SU-DHL-6 (cell line): ENCODE results near the gene HMGN4.
A peak's percentile ranks its signal among the peaks of the same experiment; 100 is the strongest.

Source experiments
- H2AFZ ChIP-seq: fragments of 200-600 bp; sonication (generic); 2 replicates; pipeline ENCODE4 v1.6.1; 2014; ENCODE audit warnings: low read depth, mild to moderate bottlenecking, moderate library complexity, mixed read lengths, antibody characterized with exemption, low read length; ENCODE audit not compliant: severe bottlenecking
- H3F3A ChIP-seq: fragments of 200-600 bp; shearing (Covaris generic); 2 replicates; pipeline ENCODE4 v1.6.0; 2016; ENCODE audit warnings: antibody characterized with exemption, mild to moderate bottlenecking; ENCODE audit not compliant: insufficient read depth
- H3K27ac ChIP-seq: fragments of 200-600 bp; sonication (generic); 2 replicates; pipeline ENCODE4 v1.5.1; 2016; ENCODE audit warnings: low read depth, mild to moderate bottlenecking, low read length, moderate library complexity, mixed read lengths
- H3K27me3 ChIP-seq: fragments of 200-600 bp; sonication (generic), shearing (Covaris generic); 2 replicates; pipeline ENCODE4 v1.6.0; 2014; ENCODE audit warnings: mild to moderate bottlenecking, low read length
- H3K36me3 ChIP-seq: fragments of 200-600 bp; sonication (generic); 2 replicates; pipeline ENCODE4 v1.6.1; 2014; ENCODE audit warnings: mild to moderate bottlenecking, low read length, mixed read lengths
- H3K4me2 ChIP-seq: fragments of 300-600, 200-600 bp; shearing (Covaris generic), sonication (generic); 2 replicates; pipeline ENCODE4 v1.6.0; 2014; ENCODE audit warnings: low read length, low read depth, mild to moderate bottlenecking; ENCODE audit not compliant: poor library complexity, severe bottlenecking
- H3K4me3 ChIP-seq: fragments of 200-600 bp; sonication (generic); 2 replicates; pipeline ENCODE4 v1.5.1; 2014; ENCODE audit warnings: antibody characterized with exemption, low read length, mild to moderate bottlenecking, mixed read lengths; ENCODE audit not compliant: insufficient read depth, poor library complexity, severe bottlenecking
- H3K79me2 ChIP-seq: fragments of 200-600 bp; sonication (generic); 2 replicates; pipeline ENCODE4 v1.6.1; 2014; ENCODE audit warnings: mild to moderate bottlenecking, low read length, moderate library complexity; ENCODE audit not compliant: insufficient read depth
- H3K9ac ChIP-seq: fragments of 200-600 bp; sonication (generic); 2 replicates; pipeline ENCODE4 v1.7.0; 2014; ENCODE audit warnings: mild to moderate bottlenecking, low read length
- H3K9me2 ChIP-seq: fragments of 200-600 bp; sonication (generic); replicated peaks from 2 replicates; pipeline ENCODE4 v1.6.1; 2014; ENCODE audit warnings: low read length; ENCODE audit not compliant: insufficient read depth
- H3K9me3 ChIP-seq: fragments of 200-600 bp; sonication (generic); 2 replicates; pipeline ENCODE4 v1.6.1; 2014; ENCODE audit warnings: low read length, mixed read lengths; ENCODE audit not compliant: insufficient read depth
- H4K20me1 ChIP-seq: fragments of 200-600 bp; sonication (generic); 2 replicates; pipeline ENCODE4 v1.6.1; 2014; ENCODE audit warnings: low read depth, mild to moderate bottlenecking, antibody characterized with exemption, low read length, moderate library complexity, mixed read lengths
- EZH2phosphoT487 ChIP-seq: fragments of 200-600 bp; sonication (generic), shearing (Covaris generic); conservative IDR thresholded peaks from 2 replicates; pipeline ENCODE4 v1.6.1; 2018; ENCODE audit warnings: mild to moderate bottlenecking, antibody characterized with exemption, low read length, moderate library complexity, mixed read lengths
- TF ChIP-seq, protein P1 (sequence below): fragments of 200-600 bp; sonication (generic); IDR thresholded peaks from one replicate; pipeline ENCODE4 v1.5.1; 2017; ENCODE audit warnings: antibody characterized with exemption, mild to moderate bottlenecking, low read length, moderate library complexity; ENCODE audit not compliant: insufficient read depth, poor library complexity, severe bottlenecking

Gene HMGN4

DNA sequence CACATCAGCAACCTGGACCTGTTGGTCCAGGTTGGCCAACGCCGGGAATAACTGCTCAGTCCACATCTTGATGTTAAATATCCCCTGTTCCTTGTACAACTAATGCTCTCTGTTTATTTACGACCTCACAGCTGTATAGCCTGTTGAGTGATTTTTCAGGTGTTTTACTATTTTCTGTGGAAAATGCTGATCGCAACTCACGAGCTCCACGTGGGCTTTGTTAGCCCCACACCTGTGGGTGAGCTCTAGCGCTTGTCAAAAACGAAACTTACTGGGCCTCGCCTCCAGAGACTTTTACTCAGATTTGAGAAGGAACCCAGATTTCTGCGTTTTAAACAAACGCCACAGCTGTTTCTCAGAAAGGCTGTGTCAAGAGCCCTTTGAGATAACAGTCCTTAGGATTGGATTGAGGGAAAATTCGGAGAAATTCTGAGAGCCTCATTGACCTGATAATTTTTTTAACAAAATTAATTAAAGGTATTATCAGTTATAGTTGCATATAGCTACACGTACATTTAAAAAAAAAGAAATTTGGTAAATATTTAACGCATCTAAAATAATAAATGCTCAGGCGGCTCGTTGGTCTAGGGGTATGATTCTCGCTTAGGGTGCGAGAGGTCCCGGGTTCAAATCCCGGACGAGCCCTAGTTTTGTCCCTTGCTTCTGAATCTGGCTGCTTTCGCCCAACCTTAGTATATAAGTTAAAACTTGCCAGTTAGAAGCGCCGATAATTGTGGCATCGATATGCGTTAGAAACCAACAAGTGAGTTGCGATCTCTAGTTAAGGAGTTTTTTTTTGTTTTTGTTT, 16.7 kb downstream of the HMGN4 start:
- H3K9ac ChIP-seq: peak overlapping the region; percentile 32
- H3K79me2 ChIP-seq: no peaks in the 10 kb centered on the region
- H3F3A ChIP-seq: peaks cover 43% of the 10 kb centered on the region
- peak overlapping the region; percentile 56 for H2AFZ ChIP-seq
- H3K9me3 ChIP-seq: no peaks in the 10 kb centered on the region
- H3K9me2 ChIP-seq: no peaks in the 10 kb centered on the region
- H3K4me2 ChIP-seq: peak overlapping the region; percentile 86
- no peaks in the 10 kb centered on the region for H3K36me3 ChIP-seq
- no peak for TF ChIP-seq EZH2phosphoT487
- TF ChIP-seq, protein P1, sequence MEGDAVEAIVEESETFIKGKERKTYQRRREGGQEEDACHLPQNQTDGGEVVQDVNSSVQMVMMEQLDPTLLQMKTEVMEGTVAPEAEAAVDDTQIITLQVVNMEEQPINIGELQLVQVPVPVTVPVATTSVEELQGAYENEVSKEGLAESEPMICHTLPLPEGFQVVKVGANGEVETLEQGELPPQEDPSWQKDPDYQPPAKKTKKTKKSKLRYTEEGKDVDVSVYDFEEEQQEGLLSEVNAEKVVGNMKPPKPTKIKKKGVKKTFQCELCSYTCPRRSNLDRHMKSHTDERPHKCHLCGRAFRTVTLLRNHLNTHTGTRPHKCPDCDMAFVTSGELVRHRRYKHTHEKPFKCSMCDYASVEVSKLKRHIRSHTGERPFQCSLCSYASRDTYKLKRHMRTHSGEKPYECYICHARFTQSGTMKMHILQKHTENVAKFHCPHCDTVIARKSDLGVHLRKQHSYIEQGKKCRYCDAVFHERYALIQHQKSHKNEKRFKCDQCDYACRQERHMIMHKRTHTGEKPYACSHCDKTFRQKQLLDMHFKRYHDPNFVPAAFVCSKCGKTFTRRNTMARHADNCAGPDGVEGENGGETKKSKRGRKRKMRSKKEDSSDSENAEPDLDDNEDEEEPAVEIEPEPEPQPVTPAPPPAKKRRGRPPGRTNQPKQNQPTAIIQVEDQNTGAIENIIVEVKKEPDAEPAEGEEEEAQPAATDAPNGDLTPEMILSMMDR: no peak
- no peak overlapping the region for H3K27ac ChIP-seq
- H4K20me1 ChIP-seq: no peaks in the 10 kb centered on the region
- H3K27me3 ChIP-seq: no peaks in the 10 kb centered on the region
- peak overlapping the region; percentile 66 for H3K4me3 ChIP-seq

DNA sequence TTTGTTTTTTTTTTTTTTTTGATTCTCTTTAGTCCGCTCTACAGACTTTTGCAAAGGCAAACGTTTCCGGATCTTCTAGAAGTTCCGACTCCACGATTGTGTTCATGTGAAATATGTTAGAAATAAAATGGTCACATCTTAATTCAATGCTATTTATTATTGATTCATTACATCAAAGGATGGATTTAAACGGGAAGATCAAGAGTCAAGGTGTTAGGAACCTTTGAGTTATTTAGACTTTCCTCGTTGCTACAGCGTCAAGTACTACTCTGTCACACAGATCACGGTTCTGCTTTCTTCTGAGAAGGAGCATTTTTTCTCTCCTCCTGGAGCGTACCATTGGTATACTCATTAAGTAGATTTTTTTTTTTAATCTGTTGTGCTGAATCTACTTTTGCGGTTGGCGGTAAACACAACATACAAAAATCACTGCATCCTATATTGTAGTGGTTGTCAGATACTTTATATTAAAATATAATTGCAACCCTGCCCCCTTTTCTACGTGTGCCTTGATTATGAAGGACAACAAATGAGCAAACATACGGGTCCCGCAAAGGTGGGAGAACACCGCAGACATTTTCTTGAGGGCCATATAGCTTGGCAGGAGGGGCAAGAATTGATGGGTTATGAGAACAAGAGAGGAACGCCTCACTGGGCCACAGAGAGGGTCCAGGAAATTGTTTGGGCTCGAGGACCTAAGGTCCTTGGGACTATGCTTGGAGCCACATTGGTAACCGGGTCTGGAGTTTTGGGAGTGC, 17.5 kb downstream of the HMGN4 start:
- no peaks in the 10 kb centered on the region for H4K20me1 ChIP-seq
- no peak overlapping the region for H3K9ac ChIP-seq
- H3K79me2 ChIP-seq: no peaks in the 10 kb centered on the region
- H2AFZ ChIP-seq: no peak overlapping the region
- H3K36me3 ChIP-seq: no peaks in the 10 kb centered on the region
- H3F3A ChIP-seq: peaks cover 43% of the 10 kb centered on the region
- H3K27me3 ChIP-seq: no peaks in the 10 kb centered on the region
- no peak for TF ChIP-seq EZH2phosphoT487
- TF ChIP-seq, protein P1: no peak
- no peak overlapping the region for H3K4me3 ChIP-seq
- no peak overlapping the region for H3K27ac ChIP-seq
- no peaks in the 10 kb centered on the region for H3K9me2 ChIP-seq
- no peaks in the 10 kb centered on the region for H3K9me3 ChIP-seq
- peak overlapping the region; percentile 86 for H3K4me2 ChIP-seq

DNA sequence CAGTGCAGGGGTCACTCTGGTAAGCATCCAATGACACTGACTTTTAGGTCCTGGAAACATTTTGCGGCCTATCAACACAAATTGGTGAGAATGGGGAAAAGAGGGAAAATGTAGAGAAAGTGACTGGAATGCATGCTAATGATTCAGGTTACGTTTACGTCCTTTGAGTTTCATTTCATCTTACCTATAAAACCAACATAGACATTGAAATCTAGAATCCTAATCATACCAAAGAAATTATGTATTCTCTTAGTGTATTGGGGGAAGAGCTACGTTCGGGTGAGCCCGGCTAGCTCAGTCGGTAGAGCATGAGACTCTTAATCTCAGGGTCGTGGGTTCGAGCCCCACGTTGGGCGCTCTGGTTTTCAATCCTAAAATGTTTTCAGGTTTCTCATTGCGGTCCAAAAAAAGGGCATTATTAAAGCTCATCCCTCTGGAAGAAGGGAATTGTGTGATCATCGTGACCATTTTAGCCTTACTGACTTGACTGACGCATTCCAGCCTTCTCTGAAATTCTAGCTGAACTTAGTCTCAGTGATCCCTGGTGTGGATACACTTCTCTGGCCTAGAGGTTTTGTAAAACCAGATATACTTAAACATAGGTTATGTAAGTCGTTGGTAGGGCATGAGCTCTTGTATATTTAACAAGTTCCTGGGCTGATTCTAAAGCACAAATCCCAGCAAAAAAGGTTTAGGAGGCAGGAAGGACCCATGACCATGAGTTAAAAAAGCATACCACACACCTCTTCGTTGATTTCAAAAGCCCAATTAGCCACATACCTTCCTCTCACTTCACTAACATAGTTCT, 18.3 kb downstream of the HMGN4 start:
- no peak overlapping the region for H3K27ac ChIP-seq
- H3F3A ChIP-seq: peaks cover 39% of the 10 kb centered on the region
- H3K9me3 ChIP-seq: no peaks in the 10 kb centered on the region
- H3K4me2 ChIP-seq: no peak overlapping the region
- no peaks in the 10 kb centered on the region for H4K20me1 ChIP-seq
- no peak overlapping the region for H3K4me3 ChIP-seq
- TF ChIP-seq EZH2phosphoT487: no peak
- TF ChIP-seq, protein P1: no peak
- H3K79me2 ChIP-seq: no peaks in the 10 kb centered on the region
- H3K36me3 ChIP-seq: no peaks in the 10 kb centered on the region
- H2AFZ ChIP-seq: no peak overlapping the region
- no peak overlapping the region for H3K9ac ChIP-seq
- no peaks in the 10 kb centered on the region for H3K9me2 ChIP-seq
- no peaks in the 10 kb centered on the region for H3K27me3 ChIP-seq
